PC-3 (cell line): ENCODE data around the gene STIMATE. TPM values are rescaled to one million over a fixed set of nuclear protein-coding genes. Genes with fewer than 3 reads are reported as not detected.

Source experiments
- ATAC-seq: fragments of 200-7000 bp; cut with Tn5 transposase; 2 replicates; pipeline ENCODE4 v1.9.1; 2020; ENCODE audit warnings: mild to moderate bottlenecking, moderate library complexity
- BruUV-seq: library from RNA; stranded (reverse); fragments of 400-500 nt; replicated peaks from 2 replicates; lab custom pipeline; 2021; lab: Mats Ljungman, UMichigan
- CTCF ChIA-PET: fragments of 300-600 bp; sonication (Branson Sonifier 250); formaldehyde crosslinking; loops from one replicate; lab custom pipeline; 2022; ENCODE audit warnings: antibody characterized with exemption; lab: Charles Lee
- POLR2A ChIA-PET: fragments of 300-600 bp; sonication (Branson Sonifier 250); formaldehyde crosslinking; loops from one replicate; lab custom pipeline; 2022; ENCODE audit warnings: antibody characterized with exemption; ENCODE audit not compliant: unreplicated experiment; lab: Charles Lee
- DNase-seq: peaks from one replicate; pipeline ENCODE4 v3.0.0-alpha.2; 2015
- H2AFZ ChIP-seq: fragments of 300-600 bp; sonication (generic); 2 replicates; pipeline ENCODE4 v1.6.0; 2016; ENCODE audit warnings: antibody characterized with exemption, low read length
- H3F3A ChIP-seq: fragments of 300-600 bp; sonication (generic); one replicate; pipeline ENCODE4 v1.6.0; 2017; ENCODE audit warnings: antibody characterized with exemption, low read length, control low read depth, mild to moderate bottlenecking; ENCODE audit not compliant: unreplicated experiment
- H3K27ac ChIP-seq: fragments of 300-600 bp; sonication (generic); 2 replicates; pipeline ENCODE4 v1.5.1; 2016; ENCODE audit warnings: mild to moderate bottlenecking, low read length
- H3K27me3 ChIP-seq: fragments of 300-600 bp; sonication (generic); 2 replicates; pipeline ENCODE4 v1.6.1; 2016; ENCODE audit warnings: low read length, mixed read lengths
- H3K36me3 ChIP-seq: fragments of 300-600 bp; sonication (generic); 2 replicates; pipeline ENCODE4 v1.6.1; 2016; ENCODE audit warnings: low read depth, mixed run types, low read length, mixed read lengths
- H3K4me1 ChIP-seq: fragments of 300-600 bp; sonication (generic); 2 replicates; pipeline ENCODE4 v1.5.1; 2016; ENCODE audit warnings: low read length; ENCODE audit not compliant: insufficient read depth
- H3K4me2 ChIP-seq: fragments of 300-600 bp; sonication (generic); 2 replicates; pipeline ENCODE4 v1.6.0; 2016; ENCODE audit warnings: low read length
- H3K4me3 ChIP-seq: fragments of 300-600 bp; sonication (generic); 2 replicates; pipeline ENCODE4 v1.5.1; 2016; ENCODE audit warnings: mild to moderate bottlenecking, low read length, mixed read lengths
- H3K79me2 ChIP-seq: fragments of 300-600 bp; sonication (generic); 2 replicates; pipeline ENCODE4 v1.6.1; 2017; ENCODE audit warnings: low read length, mixed read lengths
- H3K9ac ChIP-seq: fragments of 300-600 bp; sonication (generic); 2 replicates; pipeline ENCODE4 v1.6.0; 2016; ENCODE audit warnings: mild to moderate bottlenecking, low read length
- H3K9me2 ChIP-seq: fragments of 300-600 bp; sonication (generic); replicated peaks from 2 replicates; pipeline ENCODE4 v1.6.1; 2016; ENCODE audit warnings: mixed run types, low read length, mixed read lengths
- H3K9me3 ChIP-seq: fragments of 300-600 bp; sonication (generic); 2 replicates; pipeline ENCODE4 v1.6.1; 2016; ENCODE audit warnings: low read length, mixed read lengths
- H4K20me1 ChIP-seq: fragments of 300-600 bp; sonication (generic); 2 replicates; pipeline ENCODE4 v1.6.1; 2016; ENCODE audit warnings: low read length, mixed read lengths
- CTCF ChIP-seq: fragments of 300-600 bp; sonication (generic); conservative IDR thresholded peaks from 2 replicates; pipeline ENCODE4 v1.5.1; 2017; ENCODE audit warnings: antibody characterized with exemption, low read depth, mild to moderate bottlenecking, low read length
- EZH2 ChIP-seq: fragments of 300-600 bp; sonication (generic); IDR thresholded peaks from one replicate; pipeline ENCODE4 v1.6.1; 2017; ENCODE audit warnings: antibody characterized with exemption, mild to moderate bottlenecking, low read length; ENCODE audit not compliant: unreplicated experiment
- EZH2phosphoT487 ChIP-seq: fragments of 300-600 bp; sonication (generic); IDR thresholded peaks from 2 replicates; pipeline ENCODE4 v1.6.1; 2018; ENCODE audit warnings: mild to moderate bottlenecking, antibody characterized with exemption, low read length, borderline replicate concordance
- intact Hi-C: fragments of 100-400 bp; cut with micrococcal nuclease; formaldehyde crosslinking; loops from 2 replicates; pipeline ENCODE4 v1.9.0; 2023
- total RNA-seq: library from RNA; depleted of rRNA; stranded (reverse); fragments of >200 nt; gene quantifications from 2 replicates; pipeline ENCODE4 v1.2.3, GENCODE V29; 2014

STIMATE gene
- total RNA-seq, 1 experiment from 2014 or later: 29.7 TPM

GRCh38 chr3:52857133-52857532, 40.2 kb downstream of the STIMATE start:
- Histone ChIP-seq H3K79me2 (no peaks in the 10 kb centered on the region), H3F3A (no peaks in the 10 kb centered on the region), H3K4me2 (no peak overlapping the region), H3K4me3 (no peak overlapping the region), H2AFZ (no peak overlapping the region), H4K20me1 (no peaks in the 10 kb centered on the region), H3K9me2 (no peaks in the 10 kb centered on the region), H3K9ac (no peak overlapping the region), H3K4me1 (no peaks in the 10 kb centered on the region), H3K36me3 (no peaks in the 10 kb centered on the region), H3K9me3 (no peaks in the 10 kb centered on the region), H3K27ac (no peak overlapping the region), H3K27me3 (no peaks in the 10 kb centered on the region)
- ATAC-seq (no peak), DNase-seq (no peak)
- CTCF ChIA-PET: no interaction called here
- POLR2A ChIA-PET: no interaction called here
- no TSS peak for BruUV-seq
- no peak for TF ChIP-seq EZH2phosphoT487
- TF ChIP-seq EZH2: no peak
- no peak for TF ChIP-seq CTCF
- intact Hi-C loops: no loop called here

- no TSS peak for BruUV-seq
- Histone ChIP-seq H3K9ac (no peak overlapping the region), H3K4me3 (no peak overlapping the region), H3K36me3 (no peaks in the 10 kb centered on the region), H3K27me3 (no peaks in the 10 kb centered on the region), H4K20me1 (no peaks in the 10 kb centered on the region), H3K27ac (no peak overlapping the region), H3K9me3 (no peaks in the 10 kb centered on the region), H3K79me2 (no peaks in the 10 kb centered on the region), H3K4me1 (no peaks in the 10 kb centered on the region), H3K4me2 (no peak overlapping the region), H3K9me2 (no peaks in the 10 kb centered on the region), H2AFZ (no peak overlapping the region), H3F3A (no peaks in the 10 kb centered on the region)
- ATAC-seq (no peak), DNase-seq (no peak)
- intact Hi-C loops: no loop called here
- ChIA-PET CTCF (no interaction called here), POLR2A (no interaction called here)
- TF ChIP-seq EZH2 (no peak), EZH2phosphoT487 (no peak), CTCF (no peak)
Measured at GRCh38 chr3:52856666-52857065, 40.7 kb downstream of the STIMATE start.

GRCh38 chr3:52854013-52854412, 43.3 kb downstream of the STIMATE start:
- no peaks in the 10 kb centered on the region for H3K9me2 ChIP-seq
- no peak overlapping the region for H3K27ac ChIP-seq
- H3K36me3 ChIP-seq: peaks cover 3% of the 10 kb centered on the region
- ChIA-PET POLR2A (no interaction called here), CTCF (no interaction called here)
- no peaks in the 10 kb centered on the region for H4K20me1 ChIP-seq
- no peak for DNase-seq
- TF ChIP-seq CTCF: no peak
- TF ChIP-seq EZH2: no peak
- no peak for TF ChIP-seq EZH2phosphoT487
- no peak overlapping the region for H2AFZ ChIP-seq
- H3K27me3 ChIP-seq: no peaks in the 10 kb centered on the region
- H3K9me3 ChIP-seq: no peaks in the 10 kb centered on the region
- no peaks in the 10 kb centered on the region for H3F3A ChIP-seq
- no peaks in the 10 kb centered on the region for H3K79me2 ChIP-seq
- BruUV-seq: no TSS peak
- no peak overlapping the region for H3K4me3 ChIP-seq
- no peak overlapping the region for H3K4me2 ChIP-seq
- no peaks in the 10 kb centered on the region for H3K4me1 ChIP-seq
- no peak for ATAC-seq
- no peak overlapping the region for H3K9ac ChIP-seq
- intact Hi-C loops: no loop called here
